ENCODE results near the gene ATP5ME. TPM values are rescaled to one million over a fixed set of nuclear protein-coding genes. Genes with fewer than 3 reads are reported as not detected.

Gene ATP5ME
- total RNA-seq, 6 experiments from 2014 or later = 181 to 374 (median 290) TPM

GRCh38 chr4:629636-629914, 44.5 kb downstream of the ATP5ME start:
- Mint-ChIP-seq H3K36me3 (ENCODE audit: low read depth) (peaks cover 21% of the 10 kb centered on the region), H3K4me3 (no peak overlapping the region), H3K4me1 (ENCODE audit: low read depth) (no peaks in the 10 kb centered on the region), H3K27me3 (ENCODE audit: insufficient read depth) (peaks cover 5% of the 10 kb centered on the region; the same call in 1 of the 2 replicates), H3K27ac (no peak overlapping the region), H3K9me3 (peaks cover 34% of the 10 kb centered on the region)
- no peak for DNase-seq
- no peak for TF ChIP-seq CTCF (IDR thresholded peaks at IDR 0.05)

GRCh38 chr4:628821-629635, 45.0 kb downstream of the ATP5ME start:
- no peak overlapping the region for H3K4me3 Mint-ChIP-seq
- H3K27me3 Mint-ChIP-seq (ENCODE audit: insufficient read depth) = peaks cover 5% of the 10 kb centered on the region
- peaks cover 21% of the 10 kb centered on the region for H3K36me3 Mint-ChIP-seq (ENCODE audit: low read depth)
- H3K9me3 Mint-ChIP-seq = peaks cover 38% of the 10 kb centered on the region
- TF ChIP-seq CTCF (IDR thresholded peaks at IDR 0.05) = no peak
- no peak overlapping the region for H3K27ac Mint-ChIP-seq
- no peak for DNase-seq
- H3K4me1 Mint-ChIP-seq (ENCODE audit: low read depth) = no peaks in the 10 kb centered on the region

- H3K4me1 Mint-ChIP-seq (ENCODE audit: low read depth) = no peaks in the 10 kb centered on the region
Measured at GRCh38 chr4:628311-628741, 45.8 kb downstream of the ATP5ME start.

GRCh38 chr4:627347-628125, 46.5 kb downstream of the ATP5ME start:
- no peaks in the 10 kb centered on the region for H3K4me1 Mint-ChIP-seq (ENCODE audit: low read depth)
- DNase-seq = no peak
- H3K27me3 Mint-ChIP-seq (ENCODE audit: insufficient read depth) = peaks cover 5% of the 10 kb centered on the region
- no peak overlapping the region for H3K27ac Mint-ChIP-seq
- H3K36me3 Mint-ChIP-seq (ENCODE audit: low read depth) = peaks cover 17% of the 10 kb centered on the region
- TF ChIP-seq CTCF (IDR thresholded peaks at IDR 0.05) = no peak
- no peak overlapping the region for H3K4me3 Mint-ChIP-seq
- H3K9me3 Mint-ChIP-seq = peaks cover 38% of the 10 kb centered on the region

More at GRCh38 chr4:628311-628741, 45.8 kb downstream of the ATP5ME start:
- no peak for DNase-seq
- peaks cover 21% of the 10 kb centered on the region for H3K36me3 Mint-ChIP-seq (ENCODE audit: low read depth)
- H3K27ac Mint-ChIP-seq = no peak overlapping the region
- peaks cover 5% of the 10 kb centered on the region for H3K27me3 Mint-ChIP-seq (ENCODE audit: insufficient read depth)
- peaks cover 38% of the 10 kb centered on the region for H3K9me3 Mint-ChIP-seq
- TF ChIP-seq CTCF (IDR thresholded peaks at IDR 0.05) = no peak
- H3K4me3 Mint-ChIP-seq = no peak overlapping the region

GRCh38 chr4:626201-627091, 47.6 kb downstream of the ATP5ME start:
- Mint-ChIP-seq H3K4me1 (ENCODE audit: low read depth) (no peaks in the 10 kb centered on the region), H3K36me3 (ENCODE audit: low read depth) (peaks cover 10% of the 10 kb centered on the region), H3K9me3 (peaks cover 34% of the 10 kb centered on the region), H3K27me3 (ENCODE audit: insufficient read depth) (peaks cover 7% of the 10 kb centered on the region), H3K27ac (no peak overlapping the region), H3K4me3 (no peak overlapping the region)
- TF ChIP-seq CTCF (IDR thresholded peaks at IDR 0.05) = no peak
- DNase-seq = no peak
